Measurements from ENCODE around the gene BLVRB. TPM values are rescaled to one million over a fixed set of nuclear protein-coding genes. Genes with fewer than 3 reads are reported as not detected.
"Not testable (repeated sequence)": the region's sequence is repeated elsewhere in the genome, so short reads cannot be mapped to it uniquely, and the experiment has no call there.

BLVRB gene
- total RNA-seq, 4 donors from 2014 or later = 146 to 209 (median 164) TPM

DNA sequence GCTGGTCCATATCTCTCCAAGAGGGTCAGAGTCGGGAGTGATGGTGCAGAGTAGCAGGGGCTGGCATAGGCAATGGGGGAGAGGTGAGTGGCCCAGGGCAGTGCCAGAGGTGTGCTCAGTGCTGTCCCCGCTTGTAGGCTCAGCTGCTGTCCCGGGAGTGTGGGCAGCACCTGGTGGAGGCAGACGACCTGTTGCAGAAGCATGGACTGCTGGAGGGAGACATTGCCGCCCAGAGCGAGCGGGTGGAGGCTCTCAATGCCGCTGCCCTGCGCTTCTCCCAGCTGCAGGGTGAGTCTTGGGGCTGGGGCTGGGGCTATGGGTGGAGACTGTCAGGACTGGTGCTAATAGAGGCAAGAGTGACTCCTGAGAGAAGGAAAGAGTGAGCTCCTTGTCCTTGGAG lies 40.6 kb upstream of the BLVRB start:
- 43 to 73% methylated on average over 2 to 3 of the region's 9 CpGs for WGBS, 2 donors (ENCODE audit: low coverage in 1 of 2)
- TF ChIP-seq POLR2AphosphoS5 (IDR thresholded peaks at IDR 0.05) (no peak), CTCF (IDR thresholded peaks at IDR 0.05) (no peak), POLR2A (IDR thresholded peaks at IDR 0.05) (no peak), EP300 (IDR thresholded peaks at IDR 0.05) (no peak)
- no peak for ATAC-seq

DNA sequence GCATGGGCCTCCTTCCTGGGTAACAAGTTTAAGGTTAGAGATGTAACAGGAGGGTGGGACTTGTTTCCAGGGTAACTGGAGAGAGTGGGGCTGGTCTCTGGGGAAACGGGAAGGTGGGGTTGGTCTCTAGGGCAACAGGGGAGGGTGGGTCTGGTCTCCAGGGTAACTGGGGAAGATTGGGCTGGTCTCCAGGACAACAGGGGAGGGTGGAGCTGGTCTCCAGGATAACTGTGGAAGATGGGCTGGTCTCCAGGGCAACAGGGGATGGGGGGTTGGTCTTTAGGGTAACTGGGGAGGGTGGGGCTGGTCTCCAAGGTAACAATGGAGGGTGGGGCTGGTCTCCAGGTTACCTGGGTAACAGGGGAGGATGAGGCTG lies 37.8 kb upstream of the BLVRB start:
- WGBS, 2 donors (ENCODE audit: low coverage in 1 of 2) = 40% methylated on average over 1 of the region's 1 CpG; no CpG with 5 or more reads in 1 of the 2 donors
- Histone ChIP-seq H3K9me3 (no peaks in the 10 kb centered on the region), H3K36me3 (peaks cover 0 to 28% of the 10 kb centered on the region in 2 donors), H3K4me3 (no peak overlapping the region), H3K27ac (no peak overlapping the region), H3K4me1 (no peaks in the 10 kb centered on the region), H3K27me3 (no peaks in the 10 kb centered on the region)
- TF ChIP-seq POLR2A (IDR thresholded peaks at IDR 0.05) (no peak), CTCF (IDR thresholded peaks at IDR 0.05) (no peak)
- no peak for ATAC-seq

More for the DNA sequence above, 40.6 kb upstream of the BLVRB start:
- H3K4me1 ChIP-seq = no peaks in the 10 kb centered on the region
- H3K4me3 ChIP-seq = no peak overlapping the region
- peaks cover 0 to 33% of the 10 kb centered on the region in 2 donors for H3K36me3 ChIP-seq
- no peak overlapping the region for H3K27ac ChIP-seq
- peaks cover 2% of the 10 kb centered on the region for H3K27me3 ChIP-seq
- H3K9me3 ChIP-seq = no peaks in the 10 kb centered on the region

DNA sequence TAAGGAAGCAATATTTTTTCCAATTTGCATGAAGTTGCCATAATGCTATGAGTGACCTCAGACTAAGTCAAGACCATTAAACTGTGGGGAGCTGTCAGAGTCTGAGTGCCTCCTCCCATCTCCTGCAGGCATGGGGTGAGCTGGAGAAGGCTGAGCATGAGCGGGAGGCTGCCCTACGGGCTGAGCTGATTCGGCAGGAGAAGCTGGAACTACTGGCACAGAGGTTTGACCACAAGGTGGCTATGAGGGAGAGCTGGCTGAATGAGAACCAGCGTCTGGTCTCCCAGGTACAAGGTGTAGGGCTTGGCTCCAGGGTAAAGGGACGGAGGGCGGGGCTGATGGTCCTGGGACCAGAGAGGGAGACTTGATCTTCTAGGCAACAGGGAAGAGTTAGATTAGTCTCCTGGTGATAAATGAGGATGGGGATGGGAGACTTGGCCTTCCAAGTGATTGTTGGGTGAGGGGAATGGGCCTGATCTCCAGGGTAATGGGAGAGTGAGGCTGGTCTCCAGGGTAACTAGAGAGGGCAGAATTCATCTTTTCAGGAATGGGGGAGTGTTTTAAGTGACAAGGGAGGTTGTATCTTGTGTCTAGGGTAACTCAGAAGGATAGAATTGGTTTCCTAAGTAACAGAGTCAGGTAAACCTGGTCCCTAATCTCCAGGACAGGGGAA lies 37.2 kb upstream of the BLVRB start:
- Histone ChIP-seq H3K36me3 (peaks cover 0 to 31% of the 10 kb centered on the region in 2 donors), H3K4me3 (no peak overlapping the region), H3K9me3 (no peaks in the 10 kb centered on the region), H3K27ac (no peak overlapping the region), H3K4me1 (no peaks in the 10 kb centered on the region), H3K27me3 (no peaks in the 10 kb centered on the region)
- ATAC-seq = no peak
- WGBS, 2 donors (ENCODE audit: low coverage in 1 of 2) = 72% methylated on average over 6 of the region's 6 CpGs; no CpG with 5 or more reads in 1 of the 2 donors
- no peak for TF ChIP-seq POLR2AphosphoS5 (IDR thresholded peaks at IDR 0.05)
- TF ChIP-seq EP300 (IDR thresholded peaks at IDR 0.05) = no peak
- TF ChIP-seq CTCF (IDR thresholded peaks at IDR 0.05) = no peak
- TF ChIP-seq POLR2A (IDR thresholded peaks at IDR 0.05) = no peak

GRCh38 chr19:40502081-40502480 lies 36.5 kb upstream of the BLVRB start:
- Histone ChIP-seq H3K27ac (no peak overlapping the region), H3K36me3 (peaks cover 0 to 35% of the 10 kb centered on the region in 2 donors), H3K4me3 (no peak overlapping the region), H3K4me1 (no peaks in the 10 kb centered on the region), H3K9me3 (no peaks in the 10 kb centered on the region), H3K27me3 (no peaks in the 10 kb centered on the region)
- 83 to 100% methylated on average over 1 to 6 of the region's 13 CpGs for WGBS, 2 donors (ENCODE audit: low coverage in 1 of 2)
- TF ChIP-seq POLR2AphosphoS5 (IDR thresholded peaks at IDR 0.05) = no peak
- TF ChIP-seq CTCF (IDR thresholded peaks at IDR 0.05) = no peak
- TF ChIP-seq POLR2A (IDR thresholded peaks at IDR 0.05) = no peak
- no peak for TF ChIP-seq EP300 (IDR thresholded peaks at IDR 0.05)
- ATAC-seq = no peak

GRCh38 chr19:40501599-40501998 lies 36.1 kb upstream of the BLVRB start:
- TF ChIP-seq EP300 (IDR thresholded peaks at IDR 0.05) = no peak
- TF ChIP-seq POLR2AphosphoS5 (IDR thresholded peaks at IDR 0.05) = no peak
- TF ChIP-seq CTCF (IDR thresholded peaks at IDR 0.05) = no peak
- TF ChIP-seq POLR2A (IDR thresholded peaks at IDR 0.05) = no peak
- no peaks in the 10 kb centered on the region for H3K4me1 ChIP-seq
- 80 to 91% methylated on average over 2 to 4 of the region's 4 CpGs for WGBS, 2 donors (ENCODE audit: low coverage in 1 of 2)
- ATAC-seq = no peak
- H3K27ac ChIP-seq = no peak overlapping the region
- H3K36me3 ChIP-seq = peaks cover 0 to 33% of the 10 kb centered on the region in 2 donors
- no peaks in the 10 kb centered on the region for H3K9me3 ChIP-seq
- H3K4me3 ChIP-seq = no peak overlapping the region
- H3K27me3 ChIP-seq = no peaks in the 10 kb centered on the region

GRCh38 chr19:40500678-40501530 lies 35.4 kb upstream of the BLVRB start:
- H3K9me3 ChIP-seq, ATAC-seq, H3K4me3 ChIP-seq, H3K27ac ChIP-seq, H3K4me1 ChIP-seq, H3K27me3 ChIP-seq: not testable (repeated sequence)
- H3K36me3 ChIP-seq = peaks cover 0 to 34% of the 10 kb centered on the region in 2 donors
- WGBS, 2 donors (ENCODE audit: low coverage in 1 of 2) = 85 to 90% methylated on average over 4 to 8 of the region's 8 CpGs

Measured in gastroesophageal sphincter (tissue), 4 donors.